Measurements from ENCODE around the gene RPS19BP1.

DNA sequence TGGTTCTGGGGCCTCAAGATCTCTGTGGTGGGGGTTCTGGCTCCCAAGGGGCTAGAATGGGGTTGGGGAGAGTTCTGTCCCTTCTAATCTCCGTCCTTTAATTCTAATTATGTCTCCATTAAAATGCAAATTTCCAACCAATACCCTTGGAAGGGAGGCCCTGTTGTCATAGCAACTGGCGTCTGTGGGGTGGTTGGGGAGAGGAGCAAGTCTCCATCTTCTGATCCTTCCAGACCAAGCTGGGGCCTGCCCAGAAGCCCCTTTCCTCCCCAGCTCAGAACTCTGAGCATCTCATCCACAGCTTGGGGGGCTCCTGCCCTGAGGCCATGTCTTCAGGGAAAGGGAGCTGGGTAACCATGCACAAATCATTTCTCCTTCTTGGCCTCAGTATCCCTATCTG lies 5.4 kb upstream of the RPS19BP1 start:
- TF ChIP-seq, protein P1, sequence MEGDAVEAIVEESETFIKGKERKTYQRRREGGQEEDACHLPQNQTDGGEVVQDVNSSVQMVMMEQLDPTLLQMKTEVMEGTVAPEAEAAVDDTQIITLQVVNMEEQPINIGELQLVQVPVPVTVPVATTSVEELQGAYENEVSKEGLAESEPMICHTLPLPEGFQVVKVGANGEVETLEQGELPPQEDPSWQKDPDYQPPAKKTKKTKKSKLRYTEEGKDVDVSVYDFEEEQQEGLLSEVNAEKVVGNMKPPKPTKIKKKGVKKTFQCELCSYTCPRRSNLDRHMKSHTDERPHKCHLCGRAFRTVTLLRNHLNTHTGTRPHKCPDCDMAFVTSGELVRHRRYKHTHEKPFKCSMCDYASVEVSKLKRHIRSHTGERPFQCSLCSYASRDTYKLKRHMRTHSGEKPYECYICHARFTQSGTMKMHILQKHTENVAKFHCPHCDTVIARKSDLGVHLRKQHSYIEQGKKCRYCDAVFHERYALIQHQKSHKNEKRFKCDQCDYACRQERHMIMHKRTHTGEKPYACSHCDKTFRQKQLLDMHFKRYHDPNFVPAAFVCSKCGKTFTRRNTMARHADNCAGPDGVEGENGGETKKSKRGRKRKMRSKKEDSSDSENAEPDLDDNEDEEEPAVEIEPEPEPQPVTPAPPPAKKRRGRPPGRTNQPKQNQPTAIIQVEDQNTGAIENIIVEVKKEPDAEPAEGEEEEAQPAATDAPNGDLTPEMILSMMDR (IDR thresholded peaks at IDR 0.05; ENCODE audit: insufficient read depth, low read depth, low read length) = no peak
- TF ChIP-seq EZH2 (IDR thresholded peaks at IDR 0.05; ENCODE audit: insufficient read depth, low read length) = no peak

Data from astrocyte (in vitro differentiated cells and primary cell).